HG03439 (cell line): ENCODE results near the gene GUCY2D.

ENCODE experiments used
- ATAC-seq: cut with Tn5 transposase; IDR thresholded peaks from one replicate; pipeline ENCODE4 v1.9.1; 2021; ENCODE audit warnings: mild to moderate bottlenecking, moderate library complexity; ENCODE audit not compliant: unreplicated experiment

GUCY2D gene

DNA sequence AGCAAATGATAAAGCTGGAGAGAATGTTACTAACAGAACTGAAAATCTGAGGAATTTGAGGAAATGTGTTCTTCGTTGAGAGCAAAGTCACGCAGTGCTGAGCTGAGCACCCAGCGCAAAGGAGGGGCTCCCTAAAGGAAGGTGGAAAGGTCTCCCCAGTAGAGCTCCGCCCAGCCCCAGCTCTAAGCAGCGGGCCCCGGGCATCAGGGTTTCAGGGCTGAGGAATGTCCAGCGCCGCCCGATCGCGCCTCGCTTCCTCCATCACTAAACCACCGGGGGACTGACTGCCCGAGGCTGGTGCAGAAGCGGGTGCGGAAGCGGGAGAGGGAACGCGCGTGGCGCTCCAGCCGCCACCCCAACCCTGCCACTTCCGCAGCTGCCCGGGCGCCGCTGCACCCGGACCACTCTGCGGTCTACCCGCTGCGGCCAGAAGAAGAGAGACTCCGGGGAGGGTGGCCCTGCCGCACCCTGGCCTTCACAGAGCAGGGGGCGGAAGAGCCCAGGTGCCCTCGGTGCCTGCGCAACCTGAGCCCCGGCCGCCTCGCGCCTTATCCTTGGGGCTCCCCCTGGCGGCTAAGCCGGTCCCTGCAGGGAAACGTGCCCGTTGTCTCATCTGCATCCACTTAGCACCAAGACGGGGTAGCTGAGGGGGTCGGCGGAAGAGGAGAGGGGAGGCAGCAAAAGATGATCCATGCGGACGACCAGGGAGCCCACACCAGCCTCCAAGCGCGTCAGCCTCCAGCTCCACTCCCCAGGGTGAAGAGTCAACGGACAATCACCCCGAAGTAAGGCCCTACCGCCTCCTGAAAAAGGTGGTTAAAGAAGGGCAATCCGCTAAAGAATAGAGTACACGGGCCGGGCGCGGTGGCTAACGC is 12.4 kb upstream of the GUCY2D start:
- ATAC-seq = no peak

DNA sequence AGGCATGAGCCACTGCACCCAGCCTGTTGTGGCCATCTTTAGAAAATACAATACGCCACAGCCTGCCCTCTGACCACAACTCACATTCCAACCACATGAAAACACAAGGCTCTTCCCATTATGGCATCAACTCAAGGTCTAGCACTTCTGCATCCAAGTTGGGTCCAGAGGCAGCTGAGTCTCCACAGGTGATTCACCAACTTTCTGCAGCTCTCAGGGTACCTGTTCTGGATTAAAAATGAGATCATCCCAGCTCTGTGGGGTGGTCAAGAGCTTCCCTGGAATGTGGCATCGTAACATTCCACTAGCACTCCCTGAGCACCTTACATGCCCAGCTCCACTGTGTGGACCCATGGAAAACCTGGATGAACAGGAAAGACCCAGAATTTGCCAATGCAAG is 9.9 kb upstream of the GUCY2D start:
- ATAC-seq = no peak

DNA sequence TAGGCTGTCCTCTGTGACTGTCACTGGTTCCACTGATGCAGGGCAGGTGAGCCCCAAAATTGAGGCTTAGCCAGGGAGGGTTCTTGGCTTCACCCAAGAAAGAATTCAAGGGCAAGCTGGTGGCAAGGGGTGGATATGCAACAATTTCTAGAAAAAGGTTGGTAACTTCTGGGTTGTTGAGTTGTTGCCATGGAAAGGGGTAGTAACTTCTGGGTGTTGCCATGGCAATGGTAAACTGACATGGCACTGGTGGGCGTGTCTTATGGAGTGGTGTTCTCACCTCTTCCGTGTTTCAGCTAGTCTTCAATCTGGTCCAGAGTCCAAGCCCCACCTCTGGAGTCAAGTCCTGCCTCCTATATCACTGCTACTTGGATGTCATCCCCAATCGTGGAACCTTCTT is 9.5 kb upstream of the GUCY2D start:
- no peak for ATAC-seq

DNA sequence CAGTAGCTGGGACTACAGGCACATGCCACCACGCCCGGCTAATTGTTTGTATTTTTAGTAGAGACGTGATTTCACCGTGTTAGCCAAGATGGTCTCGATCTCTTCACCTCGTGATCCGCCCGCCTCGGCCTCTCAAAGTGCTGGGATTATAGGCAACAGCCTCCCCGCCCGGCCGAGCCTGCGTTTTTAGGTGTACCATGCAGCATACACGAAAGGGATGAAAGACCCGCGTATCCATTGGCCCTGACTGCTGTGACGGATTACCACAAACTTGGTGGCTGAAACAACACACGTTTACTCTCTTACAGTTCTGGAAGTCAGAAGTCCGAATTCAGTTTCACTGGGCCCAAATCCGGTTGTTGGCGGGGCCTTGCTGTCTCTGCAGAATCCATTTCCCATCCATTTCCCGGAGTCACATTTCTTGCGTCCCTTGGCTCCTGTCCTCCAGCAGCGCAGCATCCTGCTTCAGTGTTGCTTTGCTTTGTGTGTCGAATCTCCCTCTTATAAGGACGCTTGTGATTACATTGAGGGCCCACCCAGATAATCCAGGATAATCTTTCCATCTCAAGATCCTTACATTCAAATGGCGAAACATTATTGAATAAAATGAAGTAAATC is 8.3 kb upstream of the GUCY2D start:
- no peak for ATAC-seq

DNA sequence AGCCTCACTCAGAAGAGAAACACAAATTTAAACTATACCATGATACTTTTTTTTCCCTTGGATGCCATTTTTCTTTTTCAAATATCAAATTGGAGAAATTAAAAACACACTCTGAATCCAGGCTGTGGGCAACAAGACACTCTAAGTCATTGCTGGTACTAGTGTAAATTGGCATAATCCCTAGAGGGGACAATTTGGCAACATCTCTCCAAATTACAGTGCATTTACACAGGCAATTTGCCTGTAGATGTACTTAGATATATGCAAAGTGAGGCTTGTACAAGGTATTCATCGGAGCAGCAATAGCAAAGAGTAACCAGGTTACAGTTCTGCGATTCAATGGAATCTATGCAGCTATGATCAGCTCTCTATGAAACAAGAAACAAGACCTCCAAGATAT is 6.7 kb upstream of the GUCY2D start:
- no peak for ATAC-seq

DNA sequence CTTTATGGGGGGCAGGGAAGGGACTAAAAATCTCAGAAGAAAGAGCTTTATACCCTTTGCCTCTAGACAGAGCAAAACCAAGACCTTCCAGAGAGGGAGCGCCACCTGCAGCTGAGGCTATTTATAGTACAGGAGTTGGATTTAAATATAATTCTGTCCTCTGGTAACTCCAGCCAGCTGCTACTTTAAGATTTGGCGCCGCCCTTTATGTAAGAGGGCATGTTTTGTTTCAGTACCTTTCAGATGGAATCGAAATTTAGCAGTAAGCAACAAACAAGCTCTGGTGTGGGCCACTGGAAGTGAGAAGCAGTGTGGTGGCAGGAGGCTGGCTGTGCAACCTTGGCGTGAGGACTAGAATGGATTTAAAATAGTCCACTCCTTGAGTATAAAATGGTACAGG is 5.2 kb upstream of the GUCY2D start:
- no peak for ATAC-seq

DNA sequence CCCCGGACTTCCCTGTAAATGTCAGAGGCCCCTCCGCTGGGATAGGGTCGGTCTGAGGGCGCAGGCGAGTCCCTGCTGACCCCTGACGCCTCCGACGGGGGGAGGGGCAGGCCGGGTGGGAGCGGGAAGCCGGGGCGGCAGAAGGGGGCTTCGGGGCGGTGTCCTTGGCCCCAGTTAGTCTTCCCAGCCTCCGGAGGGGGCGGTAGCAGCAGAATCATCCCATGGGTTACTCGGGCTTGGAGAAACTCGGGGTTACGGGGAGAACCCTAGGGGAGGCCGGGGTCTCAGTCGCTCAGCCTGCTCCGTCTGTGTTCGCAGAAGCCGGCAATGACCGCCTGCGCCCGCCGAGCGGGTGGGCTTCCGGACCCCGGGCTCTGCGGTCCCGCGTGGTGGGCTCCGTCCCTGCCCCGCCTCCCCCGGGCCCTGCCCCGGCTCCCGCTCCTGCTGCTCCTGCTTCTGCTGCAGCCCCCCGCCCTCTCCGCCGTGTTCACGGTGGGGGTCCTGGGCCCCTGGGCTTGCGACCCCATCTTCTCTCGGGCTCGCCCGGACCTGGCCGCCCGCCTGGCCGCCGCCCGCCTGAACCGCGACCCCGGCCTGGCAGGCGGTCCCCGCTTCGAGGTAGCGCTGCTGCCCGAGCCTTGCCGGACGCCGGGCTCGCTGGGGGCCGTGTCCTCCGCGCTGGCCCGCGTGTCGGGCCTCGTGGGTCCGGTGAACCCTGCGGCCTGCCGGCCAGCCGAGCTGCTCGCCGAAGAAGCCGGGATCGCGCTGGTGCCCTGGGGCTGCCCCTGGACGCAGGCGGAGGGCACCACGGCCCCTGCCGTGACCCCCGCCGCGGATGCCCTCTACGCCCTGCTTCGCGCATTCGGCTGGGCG is 542 bp downstream of the GUCY2D start:
- ATAC-seq = no peak

DNA sequence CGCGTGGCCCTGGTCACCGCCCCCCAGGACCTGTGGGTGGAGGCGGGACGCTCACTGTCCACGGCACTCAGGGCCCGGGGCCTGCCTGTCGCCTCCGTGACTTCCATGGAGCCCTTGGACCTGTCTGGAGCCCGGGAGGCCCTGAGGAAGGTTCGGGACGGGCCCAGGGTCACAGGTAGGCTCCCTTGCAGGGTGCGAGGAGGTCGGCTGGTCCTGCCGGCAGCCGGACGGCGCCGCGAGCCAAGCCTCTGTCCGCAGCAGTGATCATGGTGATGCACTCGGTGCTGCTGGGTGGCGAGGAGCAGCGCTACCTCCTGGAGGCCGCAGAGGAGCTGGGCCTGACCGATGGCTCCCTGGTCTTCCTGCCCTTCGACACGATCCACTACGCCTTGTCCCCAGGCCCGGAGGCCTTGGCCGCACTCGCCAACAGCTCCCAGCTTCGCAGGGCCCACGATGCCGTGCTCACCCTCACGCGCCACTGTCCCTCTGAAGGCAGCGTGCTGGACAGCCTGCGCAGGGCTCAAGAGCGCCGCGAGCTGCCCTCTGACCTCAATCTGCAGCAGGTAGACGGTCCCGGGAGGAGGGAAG is 1.3 kb downstream of the GUCY2D start:
- no peak for ATAC-seq

DNA sequence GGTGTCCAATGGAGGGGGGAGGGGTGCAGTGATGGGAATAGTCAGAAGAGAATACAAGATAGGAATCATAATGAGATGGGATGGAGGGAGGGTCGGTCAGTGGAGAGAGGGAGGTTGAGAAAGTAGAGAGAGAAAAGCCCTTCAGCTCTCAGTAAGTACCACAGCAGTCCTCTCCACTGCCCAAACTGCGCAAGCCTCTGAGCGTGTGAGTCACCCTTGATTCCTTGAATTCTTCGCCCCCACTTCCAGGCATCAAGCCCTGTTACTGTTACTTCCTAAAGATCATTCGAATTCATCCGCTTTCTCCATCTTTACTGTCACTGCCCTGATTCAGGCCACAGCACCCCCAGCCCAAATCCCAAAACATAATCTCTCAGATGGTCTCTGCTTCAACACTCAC is 2.5 kb downstream of the GUCY2D start:
- ATAC-seq = no peak

DNA sequence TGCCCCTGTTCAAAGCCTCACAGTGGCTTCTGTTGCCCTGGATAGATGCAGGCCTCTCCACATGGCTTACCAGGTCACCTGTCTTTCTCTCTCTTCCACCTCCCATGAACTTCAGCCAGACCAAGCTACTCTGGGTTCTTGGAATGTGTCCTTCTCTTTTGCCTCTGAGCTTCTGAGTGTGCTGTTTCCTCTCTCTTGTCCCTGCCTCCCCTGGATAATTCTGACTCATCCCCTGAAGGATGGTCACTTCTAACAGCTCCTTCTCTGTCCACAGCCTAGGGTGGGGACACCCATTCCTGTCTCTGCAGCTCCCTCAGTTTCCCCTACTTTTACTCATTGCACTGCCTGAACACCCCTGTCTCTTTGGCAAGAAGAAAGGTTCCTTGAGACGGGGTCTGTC is 2.9 kb downstream of the GUCY2D start:
- ATAC-seq = no peak

DNA sequence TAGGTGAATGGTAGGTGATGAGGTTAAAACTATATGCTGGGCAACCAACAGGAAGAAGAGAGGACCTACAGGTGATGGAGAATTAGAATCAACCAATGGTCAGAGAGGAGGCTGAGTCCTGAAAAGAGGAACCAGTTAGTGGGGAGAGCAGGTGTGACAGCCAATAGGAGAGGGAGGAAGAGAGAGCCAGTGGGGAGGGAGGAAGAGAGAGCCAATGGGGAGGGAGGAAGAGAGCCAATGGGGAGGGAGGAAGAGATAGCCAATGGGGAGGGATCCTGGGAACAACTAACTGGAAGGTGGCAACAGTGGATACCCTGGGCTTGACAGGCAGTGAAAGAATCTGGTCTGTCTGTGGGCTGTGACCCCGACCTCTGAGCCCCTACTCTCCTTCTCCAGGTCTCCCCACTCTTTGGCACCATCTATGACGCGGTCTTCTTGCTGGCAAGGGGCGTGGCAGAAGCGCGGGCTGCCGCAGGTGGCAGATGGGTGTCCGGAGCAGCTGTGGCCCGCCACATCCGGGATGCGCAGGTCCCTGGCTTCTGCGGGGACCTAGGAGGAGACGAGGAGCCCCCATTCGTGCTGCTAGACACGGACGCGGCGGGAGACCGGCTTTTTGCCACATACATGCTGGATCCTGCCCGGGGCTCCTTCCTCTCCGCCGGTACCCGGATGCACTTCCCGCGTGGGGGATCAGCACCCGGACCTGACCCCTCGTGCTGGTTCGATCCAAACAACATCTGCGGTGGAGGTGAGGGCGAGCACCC is 3.7 kb downstream of the GUCY2D start:
- no peak for ATAC-seq

DNA sequence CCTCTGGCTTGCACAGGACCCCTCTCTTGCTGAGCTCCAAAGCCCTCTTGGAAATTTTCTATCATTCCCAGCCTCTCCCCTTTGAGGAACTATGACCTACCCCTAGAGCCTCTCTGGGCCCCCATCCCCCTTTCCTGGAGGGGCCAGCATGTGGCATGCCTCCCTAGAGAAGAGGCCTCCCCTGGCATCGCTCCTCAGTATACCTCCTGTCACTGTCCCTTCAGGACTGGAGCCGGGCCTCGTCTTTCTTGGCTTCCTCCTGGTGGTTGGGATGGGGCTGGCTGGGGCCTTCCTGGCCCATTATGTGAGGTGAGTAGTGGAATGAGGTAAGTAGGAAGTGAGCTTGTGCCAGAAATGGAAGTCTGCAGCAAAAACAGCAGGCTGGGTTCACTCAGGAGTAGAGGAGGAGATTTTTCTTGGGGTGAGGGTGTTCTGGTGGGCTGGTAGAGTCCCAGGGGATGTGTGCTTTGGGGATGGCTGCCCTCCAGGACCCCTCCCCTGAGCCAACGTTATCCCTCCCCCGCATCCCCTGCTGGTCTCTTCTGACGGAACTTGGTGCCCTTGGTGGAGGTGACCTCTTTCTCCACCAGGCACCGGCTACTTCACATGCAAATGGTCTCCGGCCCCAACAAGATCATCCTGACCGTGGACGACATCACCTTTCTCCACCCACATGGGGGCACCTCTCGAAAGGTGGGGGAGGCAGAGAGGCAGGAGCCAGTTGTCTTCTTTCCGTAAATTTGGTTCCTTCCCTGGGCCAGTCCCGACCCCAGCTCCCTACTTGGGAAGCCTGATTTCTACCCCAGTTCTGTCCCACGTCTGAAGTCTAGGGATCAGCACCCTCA is 4.6 kb downstream of the GUCY2D start:
- no peak for ATAC-seq

DNA sequence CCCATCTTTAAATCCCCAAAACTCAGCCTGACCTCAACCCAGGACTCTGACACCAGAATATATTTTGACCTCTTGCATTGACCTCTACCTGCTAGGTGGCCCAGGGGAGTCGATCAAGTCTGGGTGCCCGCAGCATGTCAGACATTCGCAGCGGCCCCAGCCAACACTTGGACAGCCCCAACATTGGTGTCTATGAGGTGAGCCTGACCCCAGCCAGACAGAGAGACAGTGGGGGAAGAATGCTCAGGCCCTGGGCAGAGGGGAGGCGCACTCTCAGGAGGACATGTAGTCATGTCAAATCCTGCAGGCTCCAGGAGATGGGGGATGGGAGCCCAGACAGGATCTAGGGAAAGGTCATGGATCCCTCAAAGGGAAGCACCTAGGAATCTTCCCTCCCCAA is 5.4 kb downstream of the GUCY2D start:
- ATAC-seq = no peak

DNA sequence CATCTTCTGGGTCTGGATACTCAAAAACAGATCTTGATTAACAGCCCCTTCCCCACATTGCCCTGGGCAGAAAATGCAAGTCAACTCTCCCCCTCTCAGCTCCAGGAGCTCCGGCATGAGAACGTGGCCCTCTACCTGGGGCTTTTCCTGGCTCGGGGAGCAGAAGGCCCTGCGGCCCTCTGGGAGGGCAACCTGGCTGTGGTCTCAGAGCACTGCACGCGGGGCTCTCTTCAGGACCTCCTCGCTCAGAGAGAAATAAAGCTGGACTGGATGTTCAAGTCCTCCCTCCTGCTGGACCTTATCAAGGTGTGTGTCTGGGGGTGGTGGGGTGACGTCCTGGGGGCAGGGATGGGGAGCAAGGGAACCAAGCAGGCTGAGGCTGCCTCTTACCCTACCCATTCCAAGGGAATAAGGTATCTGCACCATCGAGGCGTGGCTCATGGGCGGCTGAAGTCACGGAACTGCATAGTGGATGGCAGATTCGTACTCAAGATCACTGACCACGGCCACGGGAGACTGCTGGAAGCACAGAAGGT is 9.7 kb downstream of the GUCY2D start:
- no peak for ATAC-seq

DNA sequence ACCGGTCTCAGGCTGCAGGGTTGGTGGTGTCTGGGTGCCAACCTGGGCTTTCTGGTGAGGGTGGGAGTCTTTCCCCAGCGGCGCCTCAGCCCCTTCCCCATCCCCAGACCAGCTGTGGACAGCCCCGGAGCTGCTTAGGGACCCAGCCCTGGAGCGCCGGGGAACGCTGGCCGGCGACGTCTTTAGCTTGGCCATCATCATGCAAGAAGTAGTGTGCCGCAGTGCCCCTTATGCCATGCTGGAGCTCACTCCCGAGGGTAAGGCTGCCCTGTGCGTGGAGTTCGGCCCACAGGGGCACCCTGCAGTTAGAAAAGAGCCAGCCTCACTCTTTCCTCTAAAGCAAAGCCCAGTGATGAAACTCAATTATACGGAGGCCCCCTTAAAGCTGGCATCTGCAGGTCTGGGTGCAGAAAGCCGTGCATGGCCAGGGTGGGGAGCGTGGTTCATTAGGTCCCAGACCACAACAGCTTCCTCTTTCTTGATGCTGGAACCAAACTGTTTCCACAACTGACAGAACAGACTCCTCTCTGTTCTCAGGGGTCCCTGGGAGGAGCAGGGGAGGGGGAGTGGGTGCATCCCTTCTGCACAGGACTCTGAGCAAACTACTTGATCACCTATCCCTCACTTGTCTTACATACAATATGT is 10.7 kb downstream of the GUCY2D start:
- no peak for ATAC-seq

DNA sequence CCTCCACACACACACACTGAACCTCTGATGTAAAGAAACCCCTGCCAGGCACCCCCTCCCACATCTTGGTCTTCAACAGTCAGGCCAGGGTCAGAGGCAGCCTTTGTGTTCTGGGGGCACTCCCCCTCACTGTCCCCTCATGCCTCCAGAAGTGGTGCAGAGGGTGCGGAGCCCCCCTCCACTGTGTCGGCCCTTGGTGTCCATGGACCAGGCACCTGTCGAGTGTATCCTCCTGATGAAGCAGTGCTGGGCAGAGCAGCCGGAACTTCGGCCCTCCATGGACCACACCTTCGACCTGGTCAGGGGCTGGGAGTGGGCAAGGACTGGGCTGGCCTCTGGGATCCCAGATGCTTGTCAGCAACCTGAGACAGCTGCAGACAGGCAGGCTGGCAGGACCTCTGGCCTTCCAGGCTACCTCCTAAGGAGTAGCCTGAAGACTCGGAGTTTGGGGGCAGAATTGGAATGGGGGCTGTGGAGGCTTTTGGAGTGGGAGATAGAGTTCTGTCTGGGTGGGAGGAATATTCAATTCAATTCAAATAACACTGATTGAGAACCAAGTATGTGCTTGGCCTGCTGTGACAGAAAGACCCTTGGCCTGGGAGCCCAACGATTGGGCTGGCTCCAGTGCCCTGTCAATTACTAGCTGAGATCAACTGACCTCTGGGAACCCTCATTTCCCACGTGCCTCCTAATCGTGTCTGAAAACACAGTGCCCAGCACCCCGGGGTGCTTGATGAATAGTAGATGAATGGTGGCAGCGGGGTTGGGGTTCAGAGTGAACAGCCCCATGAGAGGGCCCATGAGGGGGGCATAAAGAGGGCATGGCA is 11.5 kb downstream of the GUCY2D start:
- ATAC-seq = no peak

DNA sequence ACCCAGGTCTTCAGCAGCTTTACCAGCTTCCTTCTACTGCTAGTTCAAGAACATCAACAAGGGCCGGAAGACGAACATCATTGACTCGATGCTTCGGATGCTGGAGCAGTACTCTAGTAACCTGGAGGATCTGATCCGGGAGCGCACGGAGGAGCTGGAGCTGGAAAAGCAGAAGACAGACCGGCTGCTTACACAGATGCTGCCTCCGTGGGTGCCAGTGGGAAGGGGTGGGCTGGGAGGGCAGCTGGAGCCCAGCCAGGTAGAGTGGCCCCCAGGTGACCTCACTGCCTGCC is 12.1 kb downstream of the GUCY2D start:
- no peak for ATAC-seq

DNA sequence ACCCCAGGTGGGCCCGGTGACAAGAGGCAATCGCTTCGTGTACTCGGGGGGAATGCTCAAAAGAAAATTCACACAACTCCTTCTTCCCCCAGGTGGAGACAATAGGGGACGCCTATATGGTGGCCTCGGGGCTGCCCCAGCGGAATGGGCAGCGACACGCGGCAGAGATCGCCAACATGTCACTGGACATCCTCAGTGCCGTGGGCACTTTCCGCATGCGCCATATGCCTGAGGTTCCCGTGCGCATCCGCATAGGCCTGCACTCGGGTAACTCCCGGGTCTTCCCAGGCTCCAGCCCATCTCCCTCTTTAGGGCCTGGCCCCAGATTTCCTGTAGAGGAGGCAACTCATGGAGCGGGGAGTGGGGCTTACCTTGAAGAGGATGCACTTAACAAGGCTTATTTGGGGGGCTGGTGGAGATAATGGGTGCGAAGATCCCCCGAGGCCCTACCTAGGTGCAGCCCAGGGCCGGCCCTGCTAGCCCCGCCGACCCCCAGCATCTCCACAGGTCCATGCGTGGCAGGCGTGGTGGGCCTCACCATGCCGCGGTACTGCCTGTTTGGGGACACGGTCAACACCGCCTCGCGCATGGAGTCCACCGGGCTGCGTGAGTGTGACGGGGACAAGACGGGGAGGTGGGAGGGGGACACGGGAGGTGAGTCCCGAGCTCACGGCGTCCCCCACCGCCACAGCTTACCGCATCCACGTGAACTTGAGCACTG is 13.0 kb downstream of the GUCY2D start:
- no peak for ATAC-seq
